Activated naive CD8-positive, alpha-beta T cell treated with anti-CD3 and anti-CD28 coated beads, Interleukin-2, amount 10 ng/mL, durations not matched to agents 7 days and 5 days (primary cell): ENCODE results near the gene DCAF16. TPM values are rescaled to one million over a fixed set of nuclear protein-coding genes. Genes with fewer than 3 reads are reported as not detected.

Experiments
- ATAC-seq: fragments of 150-1000 bp; cut with Tn5 transposase; one replicate; pipeline ENCODE4 v1.10.0; 2021; ENCODE audit warnings: low read depth, moderate library complexity
- POLR2A ChIA-PET: fragments of 350-600 bp; sonication (Branson Sonifier 250); formaldehyde crosslinking; loops from one replicate; lab custom pipeline; 2021; ENCODE audit warnings: antibody characterized with exemption; lab: Charles Lee
- DNase-seq: peaks from one replicate; pipeline ENCODE4 v3.0.0; 2021
- H3K27ac Mint-ChIP-seq: one replicate; pipeline ENCODE4 v1.8.0; 2022; ENCODE audit warnings: mild to moderate bottlenecking, mixed read lengths
- H3K27me3 Mint-ChIP-seq: one replicate; pipeline ENCODE4 v1.8.0; 2022; ENCODE audit warnings: mild to moderate bottlenecking, moderate library complexity, mixed read lengths
- H3K36me3 Mint-ChIP-seq: one replicate; pipeline ENCODE4 v1.8.0; 2021; ENCODE audit warnings: mild to moderate bottlenecking, mixed read lengths
- H3K4me1 Mint-ChIP-seq: one replicate; pipeline ENCODE4 v1.8.0; 2021; ENCODE audit warnings: mixed read lengths
- H3K4me3 Mint-ChIP-seq: one replicate; pipeline ENCODE4 v1.8.0; 2022; ENCODE audit warnings: mild to moderate bottlenecking, moderate library complexity, mixed read lengths
- H3K9me3 Mint-ChIP-seq: one replicate; pipeline ENCODE4 v1.8.0; 2021; ENCODE audit warnings: mixed read lengths
- total RNA-seq, 2 experiments: library from RNA; stranded (reverse); gene quantifications; one replicate each; pipeline ENCODE4 v1.2.3, GENCODE V29; 2021

The DCAF16 gene
- total RNA-seq, 2 experiments from 2014 or later, result 54.5 to 60.6 TPM

GRCh38 chr4:17811078-17811603 lies 584 bp upstream of the DCAF16 start:
- POLR2A ChIA-PET, result interaction anchor here (0.6 to 3.5 kb wide), 8 partner anchors 12 to 475 kb away, joined by 3 to 64 read pairs (median 7); partner anchors contain the start of genes LAP3 and MED28
- DNase-seq (no peak), ATAC-seq (peak; percentile 35)
- Mint-ChIP-seq H3K27ac (peak overlapping the region; percentile 99), H3K36me3 (peaks cover 29% of the 10 kb centered on the region), H3K4me1 (peaks cover 31% of the 10 kb centered on the region), H3K4me3 (peak overlapping the region; percentile 92), H3K27me3 (no peaks in the 10 kb centered on the region), H3K9me3 (no peaks in the 10 kb centered on the region)

GRCh38 chr4:17809667-17810066 lies 890 bp downstream of the DCAF16 start:
- peaks cover 20% of the 10 kb centered on the region for H3K36me3 Mint-ChIP-seq

GRCh38 chr4:17807446-17807845 lies 3.1 kb downstream of the DCAF16 start:
- ATAC-seq (no peak), DNase-seq (no peak)
- Mint-ChIP-seq H3K4me3 (peak overlapping the region; percentile 92), H3K36me3 (peaks cover 30% of the 10 kb centered on the region), H3K9me3 (no peaks in the 10 kb centered on the region), H3K4me1 (peaks cover 32% of the 10 kb centered on the region), H3K27ac (no peak overlapping the region), H3K27me3 (no peaks in the 10 kb centered on the region)
- POLR2A ChIA-PET, result no interaction called here

More at GRCh38 chr4:17809667-17810066, 890 bp downstream of the DCAF16 start:
- DNase-seq (no peak), ATAC-seq (no peak)
- Mint-ChIP-seq H3K4me1 (peaks cover 36% of the 10 kb centered on the region), H3K9me3 (no peaks in the 10 kb centered on the region), H3K27me3 (no peaks in the 10 kb centered on the region), H3K27ac (peak overlapping the region; percentile 99), H3K4me3 (peak overlapping the region; percentile 92)
- POLR2A ChIA-PET, result interaction anchor here (0.6 to 3.5 kb wide), 11 partner anchors 11 to 260 kb away, joined by 3 to 64 read pairs (median 4); partner anchors contain the start of genes LAP3 and MED28

- Mint-ChIP-seq H3K36me3 (peaks cover 32% of the 10 kb centered on the region), H3K4me3 (no peak overlapping the region), H3K27ac (no peak overlapping the region), H3K27me3 (no peaks in the 10 kb centered on the region), H3K9me3 (no peaks in the 10 kb centered on the region), H3K4me1 (peaks cover 28% of the 10 kb centered on the region)
- POLR2A ChIA-PET, result interaction anchor here (1.1 kb wide), 1 partner anchor 153 kb away, joined by 4 read pairs; no protein-coding TSS in a partner anchor
- ATAC-seq (no peak), DNase-seq (no peak)
Measured at GRCh38 chr4:17805580-17806155, 4.9 kb downstream of the DCAF16 start.

- no peaks in the 10 kb centered on the region for H3K4me1 Mint-ChIP-seq
- H3K27me3 Mint-ChIP-seq, result no peaks in the 10 kb centered on the region
- DNase-seq (no peak), ATAC-seq (no peak)
- H3K4me3 Mint-ChIP-seq, result no peak overlapping the region
- POLR2A ChIA-PET, result interaction anchor here (3.7 kb wide), 1 partner anchor 12 kb away, joined by 22 read pairs; the partner anchor contains the start of genes DCAF16 and NCAPG
- H3K36me3 Mint-ChIP-seq, result peaks cover 31% of the 10 kb centered on the region
- H3K9me3 Mint-ChIP-seq, result no peaks in the 10 kb centered on the region
- no peak overlapping the region for H3K27ac Mint-ChIP-seq
Measured at GRCh38 chr4:17797808-17798207, 12.7 kb downstream of the DCAF16 start.

- DNase-seq, result no peak
- Mint-ChIP-seq H3K9me3 (no peaks in the 10 kb centered on the region), H3K4me1 (no peaks in the 10 kb centered on the region), H3K36me3 (peaks cover 33% of the 10 kb centered on the region), H3K4me3 (no peak overlapping the region), H3K27me3 (no peaks in the 10 kb centered on the region), H3K27ac (no peak overlapping the region)
- POLR2A ChIA-PET, result no interaction called here
- no peak for ATAC-seq
Measured at GRCh38 chr4:17794730-17795129, 15.8 kb downstream of the DCAF16 start.

GRCh38 chr4:17788956-17789355 lies 21.6 kb downstream of the DCAF16 start:
- DNase-seq (no peak), ATAC-seq (no peak)
- H3K4me1 Mint-ChIP-seq, result peaks cover 5% of the 10 kb centered on the region
- no peak overlapping the region for H3K27ac Mint-ChIP-seq
- H3K36me3 Mint-ChIP-seq, result peaks cover 28% of the 10 kb centered on the region
- POLR2A ChIA-PET, result no interaction called here
- no peak overlapping the region for H3K4me3 Mint-ChIP-seq
- peaks cover 5% of the 10 kb centered on the region for H3K27me3 Mint-ChIP-seq
- no peaks in the 10 kb centered on the region for H3K9me3 Mint-ChIP-seq

GRCh38 chr4:17787315-17787714 lies 23.2 kb downstream of the DCAF16 start:
- ATAC-seq (no peak), DNase-seq (no peak)
- Mint-ChIP-seq H3K27me3 (peaks cover 13% of the 10 kb centered on the region), H3K4me1 (peaks cover 5% of the 10 kb centered on the region), H3K36me3 (peaks cover 22% of the 10 kb centered on the region), H3K4me3 (no peak overlapping the region), H3K27ac (no peak overlapping the region), H3K9me3 (no peaks in the 10 kb centered on the region)
- POLR2A ChIA-PET, result no interaction called here

GRCh38 chr4:17786567-17786966 lies 24.0 kb downstream of the DCAF16 start:
- Mint-ChIP-seq H3K27me3 (peaks cover 21% of the 10 kb centered on the region), H3K9me3 (no peaks in the 10 kb centered on the region), H3K4me1 (peaks cover 6% of the 10 kb centered on the region), H3K27ac (no peak overlapping the region), H3K36me3 (peaks cover 16% of the 10 kb centered on the region), H3K4me3 (no peak overlapping the region)
- POLR2A ChIA-PET, result no interaction called here
- ATAC-seq (no peak), DNase-seq (no peak)

- Mint-ChIP-seq H3K4me3 (no peak overlapping the region), H3K9me3 (no peaks in the 10 kb centered on the region), H3K27ac (no peak overlapping the region), H3K4me1 (peaks cover 7% of the 10 kb centered on the region), H3K27me3 (peaks cover 24% of the 10 kb centered on the region), H3K36me3 (peaks cover 13% of the 10 kb centered on the region)
- ATAC-seq, result no peak
- POLR2A ChIA-PET, result no interaction called here
- DNase-seq, result no peak
Measured at GRCh38 chr4:17785858-17786257, 24.7 kb downstream of the DCAF16 start.

- Mint-ChIP-seq H3K36me3 (no peaks in the 10 kb centered on the region), H3K27me3 (peaks cover 56% of the 10 kb centered on the region), H3K4me1 (peaks cover 8% of the 10 kb centered on the region), H3K9me3 (no peaks in the 10 kb centered on the region), H3K4me3 (peak within 1 kb of the TSS; percentile 23), H3K27ac (no peak within 1 kb of the TSS)
- ATAC-seq (peak; percentile 36), DNase-seq (peak; percentile 34)
- POLR2A ChIA-PET, result no interaction called here
Measured at GRCh38 chr4:17781300-17782287, 29.0 kb downstream of the DCAF16 start, which contains the start of gene FAM184B. TSS of gene FAM184B (minus strand) at chr4:17781621. CDS start at chr4:17781299, 322 bp downstream.

- H3K27me3 Mint-ChIP-seq, result peaks cover 55% of the 10 kb centered on the region
- no peak overlapping the region for H3K27ac Mint-ChIP-seq
- H3K9me3 Mint-ChIP-seq, result no peaks in the 10 kb centered on the region
- DNase-seq, result no peak
- ATAC-seq, result no peak
- H3K36me3 Mint-ChIP-seq, result no peaks in the 10 kb centered on the region
- H3K4me3 Mint-ChIP-seq, result peak overlapping the region; percentile 23
- H3K4me1 Mint-ChIP-seq, result peaks cover 5% of the 10 kb centered on the region
- POLR2A ChIA-PET, result no interaction called here
Measured at GRCh38 chr4:17780501-17781299, 29.9 kb downstream of the DCAF16 start.
